Neural progenitor cell (in vitro differentiated cells): ENCODE results near the gene THAP4. TPM values are rescaled to one million over a fixed set of nuclear protein-coding genes. Genes with fewer than 3 reads are reported as not detected.

Experiments
- DNase-seq: peaks from one replicate; pipeline ENCODE4 v3.0.0-alpha.2; 2016; ENCODE audit warnings: low spot score
- H2AFZ ChIP-seq: fragments of 200-600 bp; sonication (generic); replicated peaks from 2 replicates; pipeline ENCODE4 v1.6.1; 2016; ENCODE audit warnings: antibody characterized with exemption
- H3F3A ChIP-seq: fragments of 200-600 bp; sonication (generic); 2 replicates; pipeline ENCODE4 v1.6.1; 2016; ENCODE audit warnings: antibody characterized with exemption, low read depth
- H3K27ac ChIP-seq: fragments of 200-600 bp; sonication (generic); 2 replicates; pipeline ENCODE4 v1.5.1; 2016; ENCODE audit warnings: mild to moderate bottlenecking
- H3K27me3 ChIP-seq: fragments of 200-600 bp; sonication (generic); 2 replicates; pipeline ENCODE4 v1.6.1; 2016; ENCODE audit warnings: mild to moderate bottlenecking, moderate library complexity
- H3K36me3 ChIP-seq: fragments of 200-600 bp; sonication (generic); 2 replicates; pipeline ENCODE4 v1.5.1; 2016
- H3K4me1 ChIP-seq: fragments of 200-600 bp; sonication (generic); 2 replicates; pipeline ENCODE4 v1.6.1; 2016; ENCODE audit warnings: mixed run types
- H3K4me2 ChIP-seq: fragments of 200-600 bp; sonication (generic); 2 replicates; pipeline ENCODE4 v1.6.1; 2016
- H3K4me3 ChIP-seq: fragments of 200-600 bp; sonication (generic); 2 replicates; pipeline ENCODE4 v1.5.1; 2016
- H3K79me2 ChIP-seq: fragments of 200-600 bp; sonication (generic); 2 replicates; pipeline ENCODE4 v1.6.1; 2016; ENCODE audit warnings: low read depth
- H3K9ac ChIP-seq: fragments of 200-600 bp; sonication (generic); 2 replicates; pipeline ENCODE4 v1.6.1; 2016
- H3K9me3 ChIP-seq: fragments of 200-600 bp; sonication (generic); 2 replicates; pipeline ENCODE4 v1.5.1; 2016; ENCODE audit warnings: low read depth
- H4K20me1 ChIP-seq: fragments of 200-600 bp; sonication (generic); 2 replicates; pipeline ENCODE4 v1.6.1; 2016; ENCODE audit warnings: low read depth
- H3K27ac Mint-ChIP-seq: 3 replicates; pipeline ENCODE4 v1.8.0; 2021; ENCODE audit warnings: mixed read lengths
- H3K27me3 Mint-ChIP-seq: 2 replicates; pipeline ENCODE4 v1.8.0; 2022; ENCODE audit warnings: low read depth, mild to moderate bottlenecking, inconsistent platforms, moderate library complexity, mixed read lengths; ENCODE audit not compliant: insufficient read depth
- H3K36me3 Mint-ChIP-seq: 3 replicates; pipeline ENCODE4 v1.8.0; 2021; ENCODE audit warnings: mixed read lengths
- H3K4me1 Mint-ChIP-seq: 3 replicates; pipeline ENCODE4 v1.8.0; 2021; ENCODE audit warnings: mixed read lengths
- H3K4me3 Mint-ChIP-seq: 3 replicates; pipeline ENCODE4 v1.8.0; 2021; ENCODE audit warnings: mild to moderate bottlenecking, moderate library complexity, mixed read lengths
- H3K9me3 Mint-ChIP-seq: 3 replicates; pipeline ENCODE4 v1.8.0; 2020; ENCODE audit warnings: mixed read lengths
- CTCF ChIP-seq: fragments of 200-600 bp; sonication (generic); IDR thresholded peaks from 2 replicates; pipeline ENCODE4 v1.5.1; 2017; ENCODE audit warnings: antibody characterized with exemption, mild to moderate bottlenecking
- EZH2 ChIP-seq: fragments of 200-600 bp; sonication (generic); IDR thresholded peaks from 2 replicates; pipeline ENCODE4 v1.6.1; 2017; ENCODE audit warnings: antibody characterized with exemption, mild to moderate bottlenecking, moderate library complexity
- EZH2phosphoT487 ChIP-seq: fragments of 200-600 bp; sonication (generic); IDR thresholded peaks from 2 replicates; pipeline ENCODE4 v1.6.1; 2017; ENCODE audit warnings: antibody characterized with exemption
- total RNA-seq: library from RNA; depleted of rRNA; stranded (reverse); fragments of >200 nt; gene quantifications from 2 replicates; pipeline ENCODE4 v1.2.3, GENCODE V29; 2015; ENCODE audit warnings: low replicate concordance

The THAP4 gene
- total RNA-seq, 1 donor from 2014 or later, result 25.6 TPM

GRCh38 chr2:241554610-241555322 lies 82.2 kb downstream of the THAP4 start:
- Histone ChIP-seq H3K9ac (no peak overlapping the region), H3F3A (peaks cover 8% of the 10 kb centered on the region), H3K4me1 (peaks cover 4% of the 10 kb centered on the region), H3K4me3 (no peak overlapping the region), H3K36me3 (no peaks in the 10 kb centered on the region), H4K20me1 (no peaks in the 10 kb centered on the region), H2AFZ (no peak overlapping the region), H3K27me3 (peaks cover 29% of the 10 kb centered on the region), H3K4me2 (no peak overlapping the region), H3K9me3 (no peaks in the 10 kb centered on the region), H3K27ac (no peak overlapping the region), H3K79me2 (no peaks in the 10 kb centered on the region)
- Mint-ChIP-seq H3K27me3 (peaks cover 12% of the 10 kb centered on the region), H3K4me3 (no peak overlapping the region), H3K9me3 (peaks cover 17% of the 10 kb centered on the region), H3K4me1 (peaks cover 12% of the 10 kb centered on the region), H3K27ac (no peak overlapping the region), H3K36me3 (no peaks in the 10 kb centered on the region)
- TF ChIP-seq EZH2 (no peak), EZH2phosphoT487 (no peak), CTCF (no peak)
- no peak for DNase-seq

- Histone ChIP-seq H2AFZ (no peak overlapping the region), H3K4me3 (no peak overlapping the region), H3K9me3 (no peaks in the 10 kb centered on the region), H3K27me3 (peaks cover 21% of the 10 kb centered on the region), H3K27ac (no peak overlapping the region), H3F3A (peaks cover 8% of the 10 kb centered on the region), H3K36me3 (no peaks in the 10 kb centered on the region), H3K79me2 (no peaks in the 10 kb centered on the region), H4K20me1 (no peaks in the 10 kb centered on the region), H3K4me1 (no peaks in the 10 kb centered on the region), H3K9ac (no peak overlapping the region), H3K4me2 (no peak overlapping the region)
- Mint-ChIP-seq H3K27me3 (peaks cover 16% of the 10 kb centered on the region), H3K36me3 (no peaks in the 10 kb centered on the region), H3K9me3 (peaks cover 17% of the 10 kb centered on the region), H3K4me3 (no peak overlapping the region), H3K27ac (peak overlapping the region; percentile 36), H3K4me1 (peaks cover 14% of the 10 kb centered on the region)
- DNase-seq, result no peak
- TF ChIP-seq EZH2phosphoT487, result no peak
- no peak for TF ChIP-seq CTCF
- TF ChIP-seq EZH2, result no peak
These were observed 83.0 kb downstream of the THAP4 start for GRCh38 chr2:241553981-241554380.

- no peak overlapping the region for H3K9ac ChIP-seq
- no peaks in the 10 kb centered on the region for H3K4me1 ChIP-seq
- H3K27ac Mint-ChIP-seq, result no peak overlapping the region
- no peak overlapping the region for H3K27ac ChIP-seq
- no peaks in the 10 kb centered on the region for H3K79me2 ChIP-seq
- no peak for DNase-seq
- no peak overlapping the region for H2AFZ ChIP-seq
- H3K9me3 Mint-ChIP-seq, result peaks cover 17% of the 10 kb centered on the region
- H3K4me3 ChIP-seq, result no peak overlapping the region
- no peak overlapping the region for H3K4me2 ChIP-seq
- no peaks in the 10 kb centered on the region for H3K36me3 ChIP-seq
- no peak for TF ChIP-seq EZH2
- TF ChIP-seq EZH2phosphoT487, result no peak
- TF ChIP-seq CTCF, result no peak
- H3K27me3 ChIP-seq, result peaks cover 16% of the 10 kb centered on the region
- H3F3A ChIP-seq, result peaks cover 6% of the 10 kb centered on the region
- H3K27me3 Mint-ChIP-seq, result peaks cover 16% of the 10 kb centered on the region
- no peaks in the 10 kb centered on the region for H4K20me1 ChIP-seq
- H3K4me3 Mint-ChIP-seq, result no peak overlapping the region
- peaks cover 14% of the 10 kb centered on the region for H3K4me1 Mint-ChIP-seq
- no peaks in the 10 kb centered on the region for H3K36me3 Mint-ChIP-seq
- no peaks in the 10 kb centered on the region for H3K9me3 ChIP-seq
These were observed 83.5 kb downstream of the THAP4 start for GRCh38 chr2:241553512-241553830.
